ENCODE measurements around the gene TMEM240.
"Not testable (repeated sequence)": the region's sequence is repeated elsewhere in the genome, so short reads cannot be mapped to it uniquely, and the experiment has no call there.

The TMEM240 gene

DNA sequence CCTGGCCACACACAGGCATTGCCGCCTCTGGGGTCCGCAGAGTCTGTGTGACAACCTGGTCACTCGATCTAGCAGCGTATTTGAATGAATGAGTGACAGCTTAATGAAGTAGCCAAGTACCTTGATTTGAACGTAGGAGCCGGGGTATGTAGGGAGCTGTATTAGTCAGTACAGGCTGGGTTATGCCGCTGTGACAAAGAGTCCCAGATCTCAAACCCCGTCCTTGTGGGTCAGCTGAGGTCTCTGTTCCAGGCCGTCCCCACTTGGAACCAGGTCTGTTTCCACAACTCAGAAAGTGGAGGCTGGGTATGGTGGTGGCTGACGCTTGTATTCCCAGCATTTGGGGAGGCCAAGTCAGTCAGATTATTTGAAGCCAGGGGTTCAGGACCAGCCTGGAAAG lies 48.8 kb downstream of the TMEM240 start:
- TF ChIP-seq, protein P1, sequence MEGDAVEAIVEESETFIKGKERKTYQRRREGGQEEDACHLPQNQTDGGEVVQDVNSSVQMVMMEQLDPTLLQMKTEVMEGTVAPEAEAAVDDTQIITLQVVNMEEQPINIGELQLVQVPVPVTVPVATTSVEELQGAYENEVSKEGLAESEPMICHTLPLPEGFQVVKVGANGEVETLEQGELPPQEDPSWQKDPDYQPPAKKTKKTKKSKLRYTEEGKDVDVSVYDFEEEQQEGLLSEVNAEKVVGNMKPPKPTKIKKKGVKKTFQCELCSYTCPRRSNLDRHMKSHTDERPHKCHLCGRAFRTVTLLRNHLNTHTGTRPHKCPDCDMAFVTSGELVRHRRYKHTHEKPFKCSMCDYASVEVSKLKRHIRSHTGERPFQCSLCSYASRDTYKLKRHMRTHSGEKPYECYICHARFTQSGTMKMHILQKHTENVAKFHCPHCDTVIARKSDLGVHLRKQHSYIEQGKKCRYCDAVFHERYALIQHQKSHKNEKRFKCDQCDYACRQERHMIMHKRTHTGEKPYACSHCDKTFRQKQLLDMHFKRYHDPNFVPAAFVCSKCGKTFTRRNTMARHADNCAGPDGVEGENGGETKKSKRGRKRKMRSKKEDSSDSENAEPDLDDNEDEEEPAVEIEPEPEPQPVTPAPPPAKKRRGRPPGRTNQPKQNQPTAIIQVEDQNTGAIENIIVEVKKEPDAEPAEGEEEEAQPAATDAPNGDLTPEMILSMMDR (conservative IDR thresholded peaks at IDR 0.05; ENCODE audit: low read depth, low read length), result no peak

DNA sequence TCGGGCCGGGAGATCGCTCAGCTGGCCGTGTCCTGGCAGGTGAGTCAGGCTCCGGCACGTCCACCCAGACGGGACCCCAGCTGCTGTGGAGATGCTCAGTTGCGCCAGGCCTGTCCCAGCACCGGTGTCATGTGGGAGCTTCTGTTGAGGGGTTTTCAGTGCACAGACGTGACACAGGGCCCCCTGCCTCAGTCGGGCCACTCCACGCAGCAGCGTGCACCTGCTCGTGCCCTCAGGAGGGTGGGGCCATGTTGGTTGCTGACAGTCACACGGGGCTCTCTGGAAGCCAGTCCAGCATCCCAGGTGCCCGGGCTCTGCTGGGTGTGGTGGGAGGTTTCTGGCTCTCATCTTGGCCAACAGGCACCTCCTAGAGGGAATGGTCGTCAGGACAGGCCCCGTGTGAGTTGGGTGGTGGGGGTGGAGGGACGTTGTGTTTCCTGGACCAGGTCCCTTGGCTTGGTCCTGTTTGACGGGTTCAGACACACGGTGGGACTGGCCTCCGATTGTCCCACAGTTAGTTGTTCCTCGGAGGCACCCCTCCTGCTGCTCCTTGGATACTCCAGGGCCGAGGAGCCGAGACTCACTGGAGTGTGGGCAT lies 49.7 kb downstream of the TMEM240 start:
- TF ChIP-seq, protein P1 (conservative IDR thresholded peaks at IDR 0.05; ENCODE audit: low read depth, low read length), result no peak
- DNase-seq (ENCODE audit: low read depth), result no peak
- no peak overlapping the region for H3K4me3 ChIP-seq (ENCODE audit: low read length)

More for the DNA sequence above, 48.8 kb downstream of the TMEM240 start:
- DNase-seq (ENCODE audit: low read depth), result no peak
- H3K4me3 ChIP-seq (ENCODE audit: low read length), result no peak overlapping the region

DNA sequence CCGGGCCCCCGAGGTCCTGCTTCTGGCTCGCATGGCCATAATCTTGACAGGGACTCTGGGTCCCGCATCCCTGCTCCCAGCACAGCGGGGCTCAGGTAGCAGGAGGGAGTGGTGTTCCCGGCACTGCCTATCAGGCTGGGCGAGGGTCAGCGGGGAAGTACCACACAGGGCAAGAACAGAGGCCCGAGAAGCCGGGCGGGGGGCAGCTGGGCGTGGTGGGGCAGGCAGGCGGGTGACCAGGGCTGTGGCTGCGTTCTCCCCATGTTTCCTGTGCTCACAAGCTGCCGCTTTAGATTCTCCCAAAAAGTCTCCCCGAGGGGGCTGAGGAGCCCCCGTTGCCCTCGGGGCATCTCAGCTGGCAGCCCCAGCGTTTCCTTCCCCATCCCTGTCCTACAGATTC lies 50.6 kb downstream of the TMEM240 start:
- TF ChIP-seq, protein P1 (conservative IDR thresholded peaks at IDR 0.05; ENCODE audit: low read depth, low read length), result no peak
- DNase-seq (ENCODE audit: low read depth), result no peak
- H3K4me3 ChIP-seq (ENCODE audit: low read length), result no peak overlapping the region

DNA sequence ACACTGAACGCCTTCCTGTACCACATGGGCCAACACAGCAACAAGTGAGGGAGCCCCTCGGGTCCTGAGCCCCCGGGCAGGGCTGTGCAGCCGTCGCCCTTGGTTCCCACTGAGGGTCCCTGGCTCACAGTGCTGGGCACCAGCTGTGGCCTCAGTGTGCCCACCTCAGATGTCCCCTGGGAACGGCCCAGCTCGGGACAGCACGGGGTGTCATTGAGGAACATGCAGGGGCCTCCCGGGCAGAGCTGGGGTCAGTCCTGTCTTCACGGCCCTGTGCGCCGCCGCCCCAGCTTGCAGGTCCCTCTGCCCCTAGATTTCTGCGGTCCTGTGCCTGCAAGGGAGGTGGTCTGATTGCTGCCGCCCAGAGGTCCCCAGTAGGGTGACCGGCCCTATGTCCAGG lies 51.2 kb downstream of the TMEM240 start:
- TF ChIP-seq, protein P1 (conservative IDR thresholded peaks at IDR 0.05; ENCODE audit: low read depth, low read length), result no peak
- no peak for DNase-seq (ENCODE audit: low read depth)
- H3K4me3 ChIP-seq (ENCODE audit: low read length), result no peak overlapping the region

DNA sequence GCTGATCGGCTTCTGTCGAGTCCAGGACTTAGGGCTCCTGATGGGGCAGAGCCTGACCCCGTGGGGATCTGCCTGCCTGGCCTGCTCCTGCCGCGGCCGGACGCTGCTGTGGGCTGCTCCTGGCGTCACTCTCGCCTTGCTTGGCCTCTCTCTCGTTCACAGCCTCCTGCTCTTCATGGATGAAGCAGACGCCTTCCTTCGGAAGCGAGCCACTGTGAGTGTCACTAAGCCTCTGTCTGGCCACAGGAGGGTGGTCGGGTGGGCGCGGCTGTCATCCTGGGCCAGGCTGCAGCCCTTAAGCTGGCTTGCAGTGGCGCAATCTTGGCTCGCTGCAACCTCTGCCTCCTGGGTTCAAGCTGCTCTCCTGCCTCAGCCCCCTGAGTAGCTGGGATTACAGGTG lies 52.7 kb downstream of the TMEM240 start:
- H3K4me3 ChIP-seq (ENCODE audit: low read length), result no peak overlapping the region
- DNase-seq (ENCODE audit: low read depth), result no peak
- TF ChIP-seq, protein P1 (conservative IDR thresholded peaks at IDR 0.05; ENCODE audit: low read depth, low read length), result no peak

DNA sequence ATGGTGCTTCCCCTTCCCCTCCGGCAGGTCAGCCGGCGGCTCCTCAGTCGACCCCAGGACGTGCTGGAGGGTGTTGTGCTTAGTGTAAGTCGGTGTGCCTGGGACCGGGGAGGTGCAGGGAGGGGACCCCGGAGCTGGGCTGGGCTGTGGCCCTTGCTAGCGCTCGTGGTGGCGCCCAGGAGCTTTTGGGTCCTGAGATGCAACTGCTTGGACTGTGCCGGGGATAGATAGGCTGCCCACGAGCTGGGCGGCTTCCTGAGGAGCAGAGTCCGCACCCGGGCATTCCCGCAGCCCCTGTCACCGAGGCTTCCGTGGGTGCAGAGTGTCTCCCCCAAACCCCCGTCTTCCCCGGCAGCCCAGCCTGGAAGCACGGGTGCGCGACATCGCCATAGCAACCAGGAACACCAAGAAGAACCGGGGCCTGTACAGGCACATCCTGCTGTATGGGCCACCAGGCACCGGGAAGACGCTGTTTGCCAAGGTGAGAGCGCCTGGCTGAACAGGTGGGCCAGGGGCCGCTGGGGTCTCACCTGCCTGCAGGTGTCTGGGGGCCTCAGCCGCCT lies 54.6 kb downstream of the TMEM240 start:
- not testable (repeated sequence) for H3K4me3 ChIP-seq (ENCODE audit: low read length); DNase-seq (ENCODE audit: low read depth)

DNA sequence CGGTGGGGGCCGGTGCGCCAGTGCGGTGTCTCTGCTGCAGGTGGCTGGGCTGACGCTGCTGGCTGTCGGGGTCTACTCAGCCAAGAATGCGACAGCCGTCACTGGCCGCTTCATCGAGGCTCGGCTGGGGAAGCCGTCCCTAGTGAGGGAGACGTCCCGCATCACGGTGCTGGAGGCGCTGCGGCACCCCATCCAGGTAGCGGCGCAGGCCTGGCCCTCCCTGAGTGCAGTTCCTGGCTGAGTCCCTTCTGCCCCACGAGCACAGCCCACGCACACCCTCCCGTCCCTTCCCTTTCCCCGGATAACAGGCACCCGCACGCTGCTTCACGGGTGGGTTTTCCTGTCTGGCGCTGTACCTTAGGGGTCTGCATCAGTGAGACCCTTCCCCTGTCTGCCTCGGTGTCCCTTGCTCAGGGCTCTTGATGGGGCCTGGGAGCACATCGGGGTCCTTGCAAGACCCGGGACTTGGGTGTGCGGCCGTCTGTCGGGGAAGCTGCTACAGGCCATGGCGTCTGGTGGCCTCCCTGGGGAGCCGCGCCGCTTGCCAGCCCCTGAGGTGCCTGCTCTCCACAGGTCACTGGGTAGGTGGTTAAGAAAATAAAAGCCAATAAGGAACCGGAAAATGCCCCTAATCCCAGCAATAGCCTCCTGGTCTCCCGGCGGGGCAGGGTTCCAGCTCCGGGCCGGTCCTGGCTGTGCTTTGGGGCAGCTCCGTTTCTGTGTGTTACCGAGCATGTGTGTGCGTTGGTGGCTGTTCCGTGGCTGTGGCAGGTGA lies 55.3 kb downstream of the TMEM240 start:
- not testable (repeated sequence) for DNase-seq (ENCODE audit: low read depth); H3K4me3 ChIP-seq (ENCODE audit: low read length)

Measured in retinal pigment epithelial cell (primary cell).